HG02970 (cell line): Measurements from ENCODE around the gene RBM34.
"Not testable (repeated sequence)": the region's sequence is repeated elsewhere in the genome, so short reads cannot be mapped to it uniquely, and the experiment has no call there.

ENCODE experiments used
- ATAC-seq: cut with Tn5 transposase; IDR thresholded peaks from one replicate; pipeline ENCODE4 v1.9.1; 2021; ENCODE audit warnings: mild to moderate bottlenecking, moderate library complexity, moderate number of reproducible peaks; ENCODE audit not compliant: unreplicated experiment, low FRiP score

Gene RBM34, protein sequence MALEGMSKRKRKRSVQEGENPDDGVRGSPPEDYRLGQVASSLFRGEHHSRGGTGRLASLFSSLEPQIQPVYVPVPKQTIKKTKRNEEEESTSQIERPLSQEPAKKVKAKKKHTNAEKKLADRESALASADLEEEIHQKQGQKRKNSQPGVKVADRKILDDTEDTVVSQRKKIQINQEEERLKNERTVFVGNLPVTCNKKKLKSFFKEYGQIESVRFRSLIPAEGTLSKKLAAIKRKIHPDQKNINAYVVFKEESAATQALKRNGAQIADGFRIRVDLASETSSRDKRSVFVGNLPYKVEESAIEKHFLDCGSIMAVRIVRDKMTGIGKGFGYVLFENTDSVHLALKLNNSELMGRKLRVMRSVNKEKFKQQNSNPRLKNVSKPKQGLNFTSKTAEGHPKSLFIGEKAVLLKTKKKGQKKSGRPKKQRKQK

DNA sequence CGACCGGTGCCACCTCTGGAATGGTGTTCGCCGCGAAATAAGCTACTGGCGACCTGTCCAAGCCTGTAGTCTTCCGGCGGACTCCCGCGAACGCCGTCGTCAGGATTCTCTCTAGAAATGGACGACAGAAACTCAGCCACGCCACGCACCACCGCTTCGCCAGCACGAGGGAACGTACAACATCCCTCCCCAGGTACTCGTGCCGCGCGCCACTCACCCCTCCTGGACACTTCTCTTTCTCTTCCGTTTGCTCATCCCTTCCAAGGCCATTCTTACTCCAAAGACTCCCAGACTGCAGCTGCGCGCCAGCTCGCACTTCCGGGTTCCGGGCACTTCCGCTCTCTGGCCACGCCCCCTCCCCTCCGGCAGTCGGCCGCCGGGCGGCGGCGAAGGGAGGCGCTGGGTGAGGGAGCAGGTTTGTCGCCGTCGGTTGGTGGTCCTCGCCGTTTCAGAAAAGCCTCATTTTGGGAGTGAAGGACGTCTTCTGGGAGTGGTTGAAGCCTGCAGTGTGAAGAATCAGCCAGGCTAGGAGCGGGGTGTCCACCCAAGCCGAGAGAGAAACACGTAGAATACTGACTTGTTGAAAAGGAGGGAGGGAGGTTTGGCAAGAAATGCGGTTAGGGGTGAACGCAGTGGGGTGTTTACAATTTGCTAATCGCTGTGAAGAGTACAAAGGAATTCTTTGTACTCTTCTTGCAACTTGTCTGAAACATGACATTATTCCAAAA, at the start of gene RBM34:
RBM34 (minus strand) TSS at position 294 of the 728 bp plus-strand sequence; CDS start at position 270, 24 bp downstream.
- ATAC-seq, result peak; percentile 80

DNA sequence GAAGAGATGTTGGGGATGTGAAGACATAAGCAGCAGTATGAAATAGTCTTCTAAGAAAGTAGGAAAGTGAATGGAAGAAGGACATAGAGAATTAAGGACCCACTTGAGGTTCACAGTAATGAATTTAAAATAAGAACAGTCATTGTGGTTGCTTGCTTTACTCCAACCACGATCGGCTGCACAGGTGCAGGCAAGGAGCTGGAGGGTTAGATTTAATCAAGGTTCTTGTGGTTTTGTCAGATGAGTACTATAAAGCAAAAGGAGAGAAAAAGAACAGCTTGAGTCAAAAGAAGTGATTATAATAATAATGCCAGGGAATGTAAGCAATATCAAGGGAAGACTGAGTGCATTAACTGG, 46.1 kb upstream of the RBM34 start:
- no peak for ATAC-seq

DNA sequence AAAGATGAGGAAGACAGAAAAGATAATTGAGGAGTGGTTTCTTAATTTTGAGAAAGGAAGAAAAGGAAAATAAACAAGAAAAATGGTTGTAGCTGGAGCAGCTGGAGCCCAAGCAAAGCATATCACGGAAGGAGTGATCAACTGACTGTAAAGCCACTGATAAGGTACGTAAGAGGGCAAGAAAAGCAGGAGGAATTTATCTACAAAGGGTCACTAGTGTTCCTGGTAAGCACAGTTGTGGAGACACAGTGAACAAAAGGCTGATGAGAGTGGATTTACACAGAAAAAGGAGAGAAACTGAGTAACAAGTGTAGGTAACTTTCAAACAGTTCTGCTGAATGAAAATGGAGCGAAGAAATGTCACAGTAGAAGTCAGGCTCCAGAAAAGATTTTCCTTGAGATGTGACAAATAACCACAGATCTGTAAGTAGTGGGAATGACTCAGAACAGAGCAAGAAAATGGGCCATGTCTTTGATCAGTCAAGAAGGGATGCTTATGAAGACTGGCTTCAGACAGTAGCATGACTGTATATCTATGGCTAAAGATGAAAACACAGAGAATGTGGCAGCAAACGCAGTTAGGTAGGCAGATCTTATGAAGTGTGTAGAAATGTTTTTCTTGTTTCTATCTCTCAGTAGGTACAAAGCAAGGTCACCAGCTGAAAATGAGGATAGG, 45.6 kb upstream of the RBM34 start:
- ATAC-seq, result no peak

DNA sequence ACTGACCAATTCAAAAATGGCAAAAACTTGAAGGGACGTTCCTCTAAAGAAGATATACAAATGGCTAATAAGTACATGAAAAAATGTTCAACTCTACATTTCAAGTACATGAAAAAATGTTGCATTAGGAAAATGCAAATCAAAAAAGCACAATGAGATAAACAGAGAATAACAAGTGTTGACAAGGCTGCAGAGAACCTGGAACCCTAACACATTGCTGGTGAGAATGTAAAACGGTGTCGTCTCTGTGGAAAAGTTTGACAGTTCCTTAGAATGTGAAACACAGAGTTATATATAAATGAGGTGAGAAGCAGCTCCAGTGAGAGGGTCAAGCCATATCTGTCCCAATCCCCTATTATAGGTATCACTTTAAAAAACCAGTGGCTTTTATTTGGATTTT, 44.6 kb upstream of the RBM34 start:
- ATAC-seq, result no peak

DNA sequence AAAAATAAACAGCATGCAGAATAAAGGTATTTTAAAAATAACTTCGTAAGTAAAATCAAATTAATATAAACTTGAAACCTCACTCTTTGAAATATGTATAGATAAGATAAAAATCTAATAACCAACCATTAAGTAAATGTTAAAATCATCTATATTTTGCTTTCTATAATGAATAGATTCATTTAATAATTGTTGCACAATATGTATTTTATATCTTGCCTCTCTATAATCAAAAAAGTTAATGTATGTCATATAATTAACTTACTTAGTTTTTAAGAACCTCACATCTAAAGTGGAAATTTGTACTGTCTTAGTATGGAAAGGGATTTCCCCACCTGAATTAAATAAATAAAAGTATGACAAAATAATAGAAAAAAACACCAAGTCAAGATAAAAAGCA, 42.4 kb upstream of the RBM34 start:
- ATAC-seq, result no peak

DNA sequence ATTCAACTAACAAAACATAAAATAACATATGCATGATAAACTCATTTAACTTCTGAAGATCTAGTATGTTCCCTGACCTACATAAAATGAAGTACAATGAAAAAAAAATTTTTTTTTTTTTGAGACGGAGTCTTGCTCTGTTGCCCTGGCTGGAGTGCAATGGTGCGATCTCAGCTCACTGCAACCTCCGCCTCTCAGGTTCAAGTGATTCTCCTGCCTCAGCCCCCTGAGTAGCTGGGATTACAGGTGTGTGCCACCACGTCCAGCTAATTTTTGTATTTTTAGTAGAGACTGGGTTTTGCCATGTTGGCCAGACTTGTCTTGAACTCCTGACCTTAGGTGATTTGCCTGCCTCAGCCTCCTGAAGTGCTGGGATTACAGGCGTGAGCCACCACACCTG, 41.4 kb upstream of the RBM34 start:
- not testable (repeated sequence) for ATAC-seq

DNA sequence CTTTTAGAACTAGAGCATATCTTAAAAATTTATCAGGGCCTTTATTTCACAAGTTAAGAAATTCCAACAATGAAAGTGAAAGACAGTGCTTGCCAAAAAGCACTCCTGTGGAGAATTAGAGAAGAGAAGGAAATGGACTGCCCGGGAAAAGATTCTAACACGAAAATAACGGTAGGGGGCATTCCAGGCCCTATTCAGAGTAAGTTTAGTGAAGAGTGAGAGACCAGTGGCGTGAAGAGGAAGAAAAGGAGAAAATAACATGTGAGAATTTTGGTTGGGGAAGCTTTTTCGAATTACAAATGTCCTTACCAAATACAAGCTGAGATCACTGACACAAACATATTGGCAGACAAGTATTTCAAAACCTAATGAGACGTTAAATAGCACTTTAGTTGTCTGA, 38.4 kb upstream of the RBM34 start:
- ATAC-seq, result no peak

DNA sequence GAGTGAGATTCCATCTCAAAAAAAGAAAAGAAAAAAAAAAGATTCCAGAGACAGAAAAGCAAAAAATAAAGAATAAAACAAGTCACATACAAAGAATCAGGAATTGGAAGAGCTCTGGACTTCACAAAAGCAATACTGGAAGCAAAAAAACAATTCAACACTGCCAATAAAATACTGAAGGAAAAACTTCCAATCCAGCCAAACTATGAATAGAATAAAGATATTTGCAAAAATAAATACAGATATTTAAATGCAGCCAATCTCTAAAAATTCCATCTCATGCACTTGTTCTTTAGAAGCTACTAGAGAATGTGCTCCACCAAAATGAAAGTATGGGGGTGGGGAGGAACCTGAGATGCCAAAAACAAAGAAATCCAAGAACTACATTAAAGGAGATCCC, 29.4 kb upstream of the RBM34 start:
- no peak for ATAC-seq

DNA sequence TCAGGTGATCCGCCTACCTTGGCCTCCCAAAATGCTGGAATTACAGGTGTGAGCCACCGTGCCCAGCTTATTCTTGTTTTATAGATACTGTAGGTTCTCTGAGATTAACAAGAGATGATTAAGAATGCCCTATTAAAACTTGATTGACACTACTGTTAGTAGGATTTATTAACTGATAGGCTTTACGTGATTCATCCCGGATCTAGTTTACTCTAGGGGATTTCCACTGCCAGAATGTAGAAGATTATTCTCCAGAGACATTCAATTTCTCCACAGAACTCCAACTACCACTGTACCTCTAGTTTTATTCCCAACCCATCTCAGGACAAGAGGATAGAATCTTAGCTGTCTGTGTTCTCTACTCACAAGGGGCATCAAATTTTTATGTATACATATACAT, 26.3 kb upstream of the RBM34 start:
- no peak for ATAC-seq

DNA sequence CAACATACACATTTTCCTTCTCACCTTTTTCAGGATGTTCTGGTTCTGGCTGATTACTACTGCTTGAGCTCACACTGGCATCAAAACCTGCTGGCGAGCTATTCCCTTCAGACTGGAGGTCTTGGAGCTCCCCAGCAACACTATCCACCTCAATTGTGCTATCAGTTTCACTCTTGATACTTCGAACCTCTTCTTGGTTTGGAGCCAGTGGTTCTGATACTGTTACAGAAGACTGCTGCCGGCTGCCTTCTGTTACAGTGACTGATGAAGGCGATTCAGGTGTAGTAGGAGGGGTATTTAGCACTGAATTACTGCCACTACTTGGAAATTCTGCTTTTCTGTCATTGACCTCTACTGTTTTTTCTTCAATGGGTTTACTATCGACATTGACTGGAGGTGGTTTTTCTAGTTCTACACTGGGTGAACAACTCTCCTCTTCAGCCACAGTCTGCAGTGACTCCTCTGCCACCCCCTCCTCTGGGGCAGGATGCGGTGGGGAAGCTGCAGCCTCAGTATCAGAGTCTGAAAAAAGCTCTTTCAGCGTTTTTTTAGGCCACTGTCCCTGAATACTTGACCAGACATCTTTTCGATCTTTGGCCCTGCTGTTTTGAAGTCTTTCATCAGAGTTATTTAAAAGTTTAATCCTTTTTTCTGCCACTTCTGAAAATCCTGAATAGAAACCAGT, 20.7 kb upstream of the RBM34 start:
- ATAC-seq, result no peak

DNA sequence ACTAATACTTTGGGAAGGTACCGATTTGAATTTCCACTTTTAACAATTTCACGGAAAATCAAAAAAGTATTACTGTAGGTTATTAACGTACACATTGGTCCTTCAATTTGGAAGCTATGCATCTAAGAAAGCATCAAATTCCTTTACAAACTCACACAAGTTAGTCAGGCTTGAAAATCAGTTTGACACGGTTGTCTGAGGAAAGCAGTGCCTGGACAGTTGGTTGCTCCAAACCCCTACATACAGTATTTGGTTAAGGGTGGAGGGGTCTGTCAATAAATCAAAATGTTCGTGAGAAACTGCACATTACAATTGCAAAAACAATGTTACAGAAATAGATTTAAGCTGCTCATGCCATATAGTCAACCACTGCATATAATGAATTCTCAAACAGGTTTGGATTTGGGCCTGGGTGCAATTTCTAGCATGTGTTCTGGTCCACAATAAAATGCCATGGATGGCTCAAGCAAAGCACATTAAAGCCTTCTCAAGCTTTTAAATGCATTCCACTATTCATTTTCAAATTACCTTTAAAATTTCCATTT, 19.9 kb upstream of the RBM34 start:
- no peak for ATAC-seq

DNA sequence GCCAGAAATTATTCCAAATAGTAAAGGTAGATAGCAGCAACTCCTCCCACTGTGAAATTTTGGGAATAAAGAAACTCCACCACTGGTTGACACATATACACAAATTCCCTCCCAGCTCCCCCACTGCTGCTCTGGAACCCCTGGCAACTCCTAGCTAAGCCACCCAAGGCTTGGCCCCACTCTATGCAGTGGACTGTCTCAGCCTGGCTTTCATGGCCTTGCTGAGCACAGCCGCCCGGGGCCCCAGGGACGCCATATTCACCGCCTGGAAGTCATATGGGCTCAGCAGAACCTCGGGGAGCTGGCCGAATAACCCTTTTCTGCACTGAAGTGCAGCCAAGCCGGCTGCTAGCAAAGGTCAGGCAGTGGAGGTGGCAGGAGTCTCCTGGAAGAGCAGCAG, 15.4 kb upstream of the RBM34 start:
- ATAC-seq, result no peak

DNA sequence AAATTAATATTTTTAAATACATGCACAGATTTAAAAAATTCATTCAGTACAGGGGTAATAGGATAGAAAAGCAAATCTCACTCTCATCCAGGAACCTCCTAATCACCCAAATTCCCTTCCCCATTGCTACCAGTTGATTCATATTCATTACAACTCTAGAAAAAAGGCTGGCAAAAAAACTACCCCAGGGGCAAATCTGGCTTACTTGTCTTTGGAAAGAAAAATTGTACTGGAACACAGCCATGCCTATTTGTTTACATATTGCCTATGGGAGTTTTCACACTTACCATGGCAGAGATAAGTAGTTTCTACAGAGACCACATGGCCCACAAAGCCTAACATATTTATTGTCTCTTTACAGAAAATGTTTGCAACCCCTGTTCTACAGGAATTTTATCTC, 8.9 kb upstream of the RBM34 start:
- ATAC-seq, result no peak

DNA sequence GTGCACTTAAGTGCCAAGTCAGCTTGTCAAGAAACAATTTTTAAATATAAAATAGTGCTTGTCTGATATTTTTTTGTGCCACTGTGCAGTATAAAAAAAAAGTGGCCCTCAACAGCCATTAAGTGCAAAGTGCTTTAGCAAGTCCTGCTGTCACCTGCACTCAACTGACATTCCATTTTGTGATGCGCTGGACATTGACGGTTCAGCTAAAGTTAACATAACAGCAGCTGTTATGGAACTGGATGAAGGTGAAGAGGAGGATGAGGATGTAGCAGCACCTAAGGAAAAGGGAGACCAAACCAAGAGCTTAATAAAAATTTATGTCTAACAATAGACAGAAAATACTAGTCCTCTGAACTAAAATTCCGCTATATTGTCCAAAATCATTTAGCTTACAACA, 7.3 kb upstream of the RBM34 start:
- ATAC-seq, result no peak

DNA sequence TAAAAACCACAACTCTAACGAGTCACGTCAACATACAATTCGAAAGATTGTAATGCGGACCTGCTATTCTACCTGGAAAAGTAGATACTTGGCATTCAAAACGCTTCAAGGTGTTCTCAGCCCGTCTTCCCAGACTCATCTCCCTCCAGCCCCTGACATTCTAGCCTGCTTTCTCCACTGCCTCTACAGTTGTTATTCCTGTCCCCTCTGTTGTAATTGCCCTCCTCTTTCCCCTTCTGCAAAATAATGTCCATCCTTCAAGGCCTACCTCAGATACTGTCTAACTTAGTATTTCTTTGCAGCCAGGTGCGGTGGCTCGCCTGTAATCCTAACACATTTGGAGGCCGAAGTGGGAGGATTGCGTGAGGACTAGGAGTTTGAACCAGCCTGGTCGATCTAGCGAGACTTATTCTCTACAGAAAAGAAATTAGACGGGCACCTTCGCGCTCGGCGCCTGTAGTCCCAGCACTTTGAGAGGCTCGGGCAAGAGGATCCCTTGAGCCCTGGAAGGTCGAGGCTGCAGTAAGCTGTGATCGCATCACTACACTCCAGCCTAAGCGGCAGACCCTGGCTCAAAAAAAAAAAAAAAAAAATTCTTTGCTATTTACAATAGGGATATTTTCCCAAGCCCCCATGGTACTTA, 756 bp upstream of the RBM34 start:
- no peak for ATAC-seq

DNA sequence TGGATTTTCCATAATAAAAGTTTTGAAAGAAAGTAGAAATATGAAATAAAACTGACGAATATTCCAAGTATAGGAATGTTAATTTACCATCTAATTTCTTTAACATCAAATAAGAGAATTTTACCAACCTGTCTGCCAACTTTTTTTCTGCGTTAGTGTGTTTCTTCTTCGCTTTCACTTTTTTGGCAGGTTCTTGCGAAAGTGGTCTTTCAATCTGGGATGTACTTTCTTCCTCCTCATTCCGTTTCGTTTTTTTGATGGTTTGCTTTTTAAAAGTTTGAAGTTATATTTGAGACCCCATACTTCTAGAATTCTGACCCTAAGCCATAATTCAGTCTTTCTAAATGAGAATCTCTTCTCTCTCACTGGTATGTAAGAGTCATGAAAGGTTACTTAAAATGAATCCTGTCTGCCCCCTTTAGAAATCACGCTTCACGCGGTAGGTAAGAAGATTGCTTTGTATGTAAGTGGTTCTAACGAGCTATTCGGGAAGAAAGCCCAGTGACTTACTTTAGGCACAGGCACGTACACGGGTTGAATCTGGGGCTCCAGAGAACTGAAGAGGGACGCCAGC, 580 bp downstream of the RBM34 start:
- no peak for ATAC-seq

DNA sequence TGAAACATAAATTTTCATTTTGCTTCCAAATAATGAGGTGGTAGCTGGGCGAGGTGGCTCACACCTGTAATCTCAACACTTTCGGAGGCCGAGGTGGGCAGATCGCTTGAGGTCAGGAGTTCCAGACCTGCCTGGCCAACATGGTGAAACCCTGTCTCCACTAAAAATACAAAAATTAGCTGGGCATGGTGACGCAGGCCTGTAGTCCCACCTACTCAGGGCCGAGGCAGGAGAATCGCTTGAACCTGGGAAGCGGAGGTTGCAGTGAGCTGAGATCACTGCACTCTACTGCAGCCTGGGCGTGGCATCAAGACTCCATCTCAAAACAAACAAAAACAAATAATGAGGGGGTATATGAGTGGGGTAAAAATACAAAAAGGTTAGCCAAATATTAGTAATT, 1.1 kb downstream of the RBM34 start:
- not testable (repeated sequence) for ATAC-seq

DNA sequence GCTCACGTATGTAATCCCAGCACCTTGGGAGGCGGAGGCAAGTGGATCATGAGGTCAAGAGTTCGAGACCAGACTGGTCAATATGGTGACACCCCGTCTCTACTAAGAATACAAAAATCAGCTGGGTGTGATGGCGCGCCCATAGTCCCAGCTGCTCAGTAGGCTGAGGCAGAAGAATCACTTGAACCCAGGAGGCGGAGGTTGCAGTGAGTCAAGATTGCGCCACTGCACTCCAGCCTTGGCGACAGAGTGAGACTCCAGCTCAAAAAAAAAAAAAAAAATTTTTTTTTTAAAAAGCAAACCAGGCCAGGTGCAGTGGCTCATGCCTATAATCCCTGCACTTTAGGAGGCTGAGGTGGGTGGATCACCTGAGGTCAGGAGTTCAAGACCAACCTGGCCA, 1.8 kb downstream of the RBM34 start:
- not testable (repeated sequence) for ATAC-seq

DNA sequence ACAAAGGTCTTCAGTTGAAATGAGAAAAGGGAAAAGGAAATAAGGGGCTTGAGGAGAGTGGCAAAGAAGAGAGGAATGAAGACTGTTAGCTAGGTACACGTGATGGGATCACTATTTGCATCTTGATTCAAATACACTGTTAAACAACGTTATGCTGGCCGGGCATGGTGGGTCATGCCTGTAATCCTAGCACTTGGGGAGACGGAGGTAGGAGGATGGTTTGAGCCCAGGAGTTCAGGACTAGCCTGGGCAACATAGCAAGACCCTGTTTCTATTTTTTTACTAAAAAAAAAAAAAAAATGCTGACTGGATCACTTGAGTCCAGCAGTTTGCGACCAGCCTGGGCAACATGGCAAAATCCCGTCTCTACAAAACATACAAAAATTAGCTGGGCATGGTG, 2.4 kb downstream of the RBM34 start:
- ATAC-seq, result no peak

DNA sequence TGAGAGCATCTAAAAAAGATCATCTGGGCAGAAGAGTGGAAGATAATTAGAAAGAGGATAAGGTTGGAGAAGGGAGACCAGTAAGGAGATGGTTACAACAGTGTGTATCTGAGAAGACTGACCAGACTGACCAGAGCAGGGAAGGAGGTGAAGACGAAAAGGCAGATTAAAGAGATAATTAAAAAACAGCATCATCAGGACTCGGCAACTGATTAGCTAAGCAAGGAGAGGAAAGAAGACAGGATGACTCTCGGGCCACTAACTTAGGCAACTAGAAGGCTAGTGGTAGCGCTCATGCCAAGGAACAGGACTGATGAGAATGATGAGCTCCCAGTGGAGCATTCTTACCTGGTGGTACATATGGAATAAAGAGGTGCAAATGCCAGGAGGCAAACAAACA, 3.9 kb downstream of the RBM34 start:
- no peak for ATAC-seq
